ENCODE data around the gene OPCML.

DNA sequence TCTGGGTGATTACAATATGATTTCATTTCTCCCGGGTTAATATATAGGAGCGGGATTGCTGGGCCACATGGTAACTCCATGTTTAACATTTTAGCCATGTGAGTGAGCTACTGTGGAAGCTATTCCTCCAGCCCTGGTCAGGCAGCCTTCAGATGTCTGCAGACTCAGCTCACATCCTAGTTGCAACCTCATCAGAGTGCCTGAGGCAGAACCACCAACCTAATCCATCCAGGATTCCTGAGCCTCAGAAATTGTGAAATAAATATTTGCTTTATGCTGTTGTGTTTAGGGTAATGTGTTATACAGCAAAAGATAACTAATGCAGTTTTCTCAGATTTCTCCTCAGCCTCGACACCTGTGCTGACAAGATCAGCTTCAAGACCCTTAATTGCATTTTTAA is 676.8 kb downstream of the OPCML start:
- TF ChIP-seq, protein P1, sequence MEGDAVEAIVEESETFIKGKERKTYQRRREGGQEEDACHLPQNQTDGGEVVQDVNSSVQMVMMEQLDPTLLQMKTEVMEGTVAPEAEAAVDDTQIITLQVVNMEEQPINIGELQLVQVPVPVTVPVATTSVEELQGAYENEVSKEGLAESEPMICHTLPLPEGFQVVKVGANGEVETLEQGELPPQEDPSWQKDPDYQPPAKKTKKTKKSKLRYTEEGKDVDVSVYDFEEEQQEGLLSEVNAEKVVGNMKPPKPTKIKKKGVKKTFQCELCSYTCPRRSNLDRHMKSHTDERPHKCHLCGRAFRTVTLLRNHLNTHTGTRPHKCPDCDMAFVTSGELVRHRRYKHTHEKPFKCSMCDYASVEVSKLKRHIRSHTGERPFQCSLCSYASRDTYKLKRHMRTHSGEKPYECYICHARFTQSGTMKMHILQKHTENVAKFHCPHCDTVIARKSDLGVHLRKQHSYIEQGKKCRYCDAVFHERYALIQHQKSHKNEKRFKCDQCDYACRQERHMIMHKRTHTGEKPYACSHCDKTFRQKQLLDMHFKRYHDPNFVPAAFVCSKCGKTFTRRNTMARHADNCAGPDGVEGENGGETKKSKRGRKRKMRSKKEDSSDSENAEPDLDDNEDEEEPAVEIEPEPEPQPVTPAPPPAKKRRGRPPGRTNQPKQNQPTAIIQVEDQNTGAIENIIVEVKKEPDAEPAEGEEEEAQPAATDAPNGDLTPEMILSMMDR (IDR thresholded peaks at IDR 0.05), result no peak
- TF ChIP-seq POLR2A (IDR thresholded peaks at IDR 0.05), result no peak

All from lower leg skin (tissue), 3 donors.